HepG2 (cell line): ENCODE data around the gene UBE2O. TPM values are rescaled to one million over a fixed set of nuclear protein-coding genes. Genes with fewer than 3 reads are reported as not detected.

ENCODE experiments used
- AGO1 ChIP-seq: fragments of 200-400 bp; formaldehyde crosslinking; IDR thresholded peaks from 2 replicates; pipeline ENCODE4 v1.6.1; 2017; ENCODE audit warnings: mild to moderate bottlenecking, low read depth, low read length, moderate library complexity; ENCODE audit not compliant: poor library complexity, severe bottlenecking
- FOXA3 ChIP-seq: IDR thresholded peaks from 2 replicates; pipeline ENCODE4 v1.6.1; 2016; ENCODE audit warnings: missing genetic modification reagents, missing compliant biosample characterization
- IRF2 ChIP-seq: IDR thresholded peaks from 2 replicates; pipeline ENCODE4 v1.6.1; 2018; ENCODE audit warnings: missing genetic modification reagents, missing compliant biosample characterization
- SNRNP70 ChIP-seq: fragments of 200-400 bp; formaldehyde crosslinking; IDR thresholded peaks from 2 replicates; pipeline ENCODE4 v1.6.1; 2017; ENCODE audit warnings: mild to moderate bottlenecking, low read depth, low read length, moderate library complexity
- SP1 ChIP-seq, 2 experiments: fragments of 450-650 bp in 1 of 2; sonication (generic) in 1 of 2; formaldehyde crosslinking in 1 of 2; IDR thresholded peaks; 2 replicates each; pipeline versions ENCODE4 v1.4.0 to v1.6.1; 2016 to 2020; ENCODE audit warnings: missing genetic modification reagents in 1 of 2
- ZBTB38 ChIP-seq: sonication (generic); formaldehyde crosslinking; IDR thresholded peaks from 2 replicates; pipeline ENCODE4 v1.5.1; 2020; ENCODE audit warnings: mild to moderate bottlenecking, missing genetic modification reagents
- ZNF296 ChIP-seq: sonication (generic); formaldehyde crosslinking; conservative IDR thresholded peaks from 2 replicates; pipeline ENCODE4 v1.5.0; 2020; ENCODE audit warnings: mild to moderate bottlenecking, missing genetic modification reagents
- ZNF660 ChIP-seq: sonication (generic); formaldehyde crosslinking; IDR thresholded peaks from 2 replicates; pipeline ENCODE4 v1.5.1; 2020; ENCODE audit warnings: mild to moderate bottlenecking, low read depth, missing genetic modification reagents, borderline replicate concordance
- ZNF761 ChIP-seq: sonication (generic); formaldehyde crosslinking; conservative IDR thresholded peaks from 2 replicates; pipeline ENCODE4 v1.4.0; 2020; ENCODE audit warnings: mild to moderate bottlenecking, missing genetic modification reagents
- polyA plus RNA-seq, 8 experiments: library from polyadenylated mRNA; depleted of rRNA in 3 of 8; stranded (reverse) in 7 of 8; unstranded in 1 of 8; fragments of >200 nt; fragmentation: Illumina TruSeq in 4 of 8; extraction: Trizol in 4 of 8; gene quantifications; 2 replicates each; pipeline versions ENCODE4 v1.2.1 to v1.2.3, GENCODE V29; 2011 to 2016; ENCODE audit warnings: low read depth in 4 of 8, missing spikeins in 1 of 8, mixed read lengths in 1 of 8; ENCODE audit not compliant: insufficient read depth in 1 of 8
- total RNA-seq, 5 experiments: library from RNA; depleted of rRNA; stranded (reverse); fragments of >200 nt; fragmentation: Illumina TruSeq; extraction: Trizol; gene quantifications; 2 replicates each; pipeline ENCODE4 v1.2.3, GENCODE V29; 2016; ENCODE audit warnings: low read depth in 1 of 5
- TF ChIP-seq, protein P1 (sequence below): sonication (generic); formaldehyde crosslinking; IDR thresholded peaks from one replicate; pipeline ENCODE4 v1.5.1; 2020; ENCODE audit warnings: mild to moderate bottlenecking, missing genetic modification reagents; ENCODE audit errors: not compliant biosample characterization
- TF ChIP-seq, protein P2 (sequence below): sonication (generic); formaldehyde crosslinking; IDR thresholded peaks from 2 replicates; pipeline ENCODE4 v1.4.0; 2020; ENCODE audit warnings: missing genetic modification reagents
- TF ChIP-seq, protein P3 (sequence below): conservative IDR thresholded peaks from 2 replicates; pipeline ENCODE4 v1.6.1; 2018; ENCODE audit warnings: missing genetic modification reagents
- TF ChIP-seq, protein P4 (sequence below): sonication (generic); formaldehyde crosslinking; conservative IDR thresholded peaks from 2 replicates; pipeline ENCODE4 v1.8.0; 2022; ENCODE audit warnings: mild to moderate bottlenecking, moderate library complexity, missing genetic modification reagents

Gene UBE2O
- total and polyA plus RNA-seq, 2 of the 13 experiments (the other 11 are each of a cell fraction or from before 2014, with no cell fraction given), result 21.5 to 23.5 TPM

DNA sequence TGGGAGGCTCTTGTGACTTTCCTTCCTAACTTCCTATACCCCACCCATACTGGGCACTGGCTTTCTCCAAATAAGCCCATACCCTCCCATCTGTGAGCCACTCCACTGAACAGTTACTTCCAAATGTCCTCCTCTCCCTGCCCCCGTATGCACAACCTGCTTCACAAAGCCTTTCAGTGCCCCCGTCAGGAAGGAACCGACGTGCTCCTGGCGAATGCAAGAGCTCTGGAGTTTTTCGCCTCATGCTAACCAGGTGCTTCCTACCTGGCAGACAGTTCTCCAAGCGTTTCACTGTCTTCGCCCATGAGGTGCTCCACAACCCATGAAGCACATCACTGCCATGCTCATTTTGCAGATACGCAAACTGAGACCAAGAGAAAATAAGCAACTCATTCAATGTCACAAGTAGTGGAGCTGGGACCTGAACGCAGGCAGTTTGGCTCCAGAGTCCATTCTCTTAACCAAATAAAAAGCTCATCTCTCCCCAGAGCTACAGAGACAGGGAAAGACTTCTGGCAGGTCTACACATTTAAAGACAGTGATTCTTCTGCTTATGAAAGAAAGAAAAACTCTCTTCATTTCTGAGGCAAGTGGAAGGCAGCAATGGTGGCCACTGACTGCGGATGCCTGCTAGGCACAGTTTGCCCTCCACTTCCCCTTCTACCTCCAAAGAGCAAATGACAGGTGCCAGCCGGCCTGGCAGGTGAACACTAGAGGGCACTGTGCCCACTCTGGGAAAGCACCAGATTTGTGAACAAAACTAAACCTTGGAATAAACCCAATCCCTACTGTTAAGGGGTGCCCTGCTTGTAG, 44.7 kb downstream of the UBE2O start (continued):
- TF ChIP-seq, protein P1, sequence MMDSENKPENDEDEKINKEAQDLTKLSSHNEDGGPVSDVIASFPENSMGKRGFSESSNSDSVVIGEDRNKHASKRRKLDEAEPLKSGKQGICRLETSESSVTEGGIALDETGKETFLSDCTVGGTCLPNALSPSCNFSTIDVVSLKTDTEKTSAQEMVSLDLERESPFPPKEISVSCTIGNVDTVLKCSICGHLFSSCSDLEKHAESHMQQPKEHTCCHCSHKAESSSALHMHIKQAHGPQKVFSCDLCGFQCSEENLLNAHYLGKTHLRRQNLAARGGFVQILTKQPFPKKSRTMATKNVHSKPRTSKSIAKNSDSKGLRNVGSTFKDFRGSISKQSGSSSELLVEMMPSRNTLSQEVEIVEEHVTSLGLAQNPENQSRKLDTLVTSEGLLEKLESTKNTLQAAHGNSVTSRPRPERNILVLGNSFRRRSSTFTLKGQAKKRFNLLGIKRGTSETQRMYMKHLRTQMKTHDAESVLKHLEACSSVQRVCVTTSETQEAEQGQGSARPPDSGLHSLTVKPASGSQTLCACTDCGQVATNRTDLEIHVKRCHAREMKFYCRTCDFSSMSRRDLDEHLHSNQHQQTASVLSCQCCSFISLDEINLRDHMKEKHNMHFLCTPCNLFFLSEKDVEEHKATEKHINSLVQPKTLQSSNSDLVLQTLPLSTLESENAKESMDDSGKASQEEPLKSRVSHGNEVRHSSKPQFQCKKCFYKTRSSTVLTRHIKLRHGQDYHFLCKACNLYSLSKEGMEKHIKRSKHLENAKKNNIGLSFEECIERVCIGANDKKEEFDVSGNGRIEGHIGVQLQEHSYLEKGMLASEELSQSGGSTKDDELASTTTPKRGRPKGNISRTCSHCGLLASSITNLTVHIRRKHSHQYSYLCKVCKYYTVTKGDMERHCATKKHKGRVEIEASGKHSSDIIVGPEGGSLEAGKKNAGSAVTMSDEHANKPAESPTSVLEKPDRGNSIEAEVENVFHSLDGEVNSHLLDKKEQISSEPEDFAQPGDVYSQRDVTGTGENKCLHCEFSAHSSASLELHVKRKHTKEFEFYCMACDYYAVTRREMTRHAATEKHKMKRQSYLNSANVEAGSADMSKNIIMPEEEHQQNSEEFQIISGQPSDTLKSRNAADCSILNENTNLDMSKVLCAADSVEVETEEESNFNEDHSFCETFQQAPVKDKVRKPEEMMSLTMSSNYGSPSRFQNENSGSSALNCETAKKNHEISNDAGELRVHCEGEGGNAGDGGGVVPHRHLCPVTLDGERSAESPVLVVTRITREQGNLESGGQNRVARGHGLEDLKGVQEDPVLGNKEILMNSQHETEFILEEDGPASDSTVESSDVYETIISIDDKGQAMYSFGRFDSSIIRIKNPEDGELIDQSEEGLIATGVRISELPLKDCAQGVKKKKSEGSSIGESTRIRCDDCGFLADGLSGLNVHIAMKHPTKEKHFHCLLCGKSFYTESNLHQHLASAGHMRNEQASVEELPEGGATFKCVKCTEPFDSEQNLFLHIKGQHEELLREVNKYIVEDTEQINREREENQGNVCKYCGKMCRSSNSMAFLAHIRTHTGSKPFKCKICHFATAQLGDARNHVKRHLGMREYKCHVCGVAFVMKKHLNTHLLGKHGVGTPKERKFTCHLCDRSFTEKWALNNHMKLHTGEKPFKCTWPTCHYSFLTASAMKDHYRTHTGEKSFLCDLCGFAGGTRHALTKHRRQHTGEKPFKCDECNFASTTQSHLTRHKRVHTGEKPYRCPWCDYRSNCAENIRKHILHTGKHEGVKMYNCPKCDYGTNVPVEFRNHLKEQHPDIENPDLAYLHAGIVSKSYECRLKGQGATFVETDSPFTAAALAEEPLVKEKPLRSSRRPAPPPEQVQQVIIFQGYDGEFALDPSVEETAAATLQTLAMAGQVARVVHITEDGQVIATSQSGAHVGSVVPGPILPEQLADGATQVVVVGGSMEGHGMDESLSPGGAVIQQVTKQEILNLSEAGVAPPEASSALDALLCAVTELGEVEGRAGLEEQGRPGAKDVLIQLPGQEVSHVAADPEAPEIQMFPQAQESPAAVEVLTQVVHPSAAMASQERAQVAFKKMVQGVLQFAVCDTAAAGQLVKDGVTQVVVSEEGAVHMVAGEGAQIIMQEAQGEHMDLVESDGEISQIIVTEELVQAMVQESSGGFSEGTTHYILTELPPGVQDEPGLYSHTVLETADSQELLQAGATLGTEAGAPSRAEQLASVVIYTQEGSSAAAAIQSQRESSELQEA, result no peak
- TF ChIP-seq SNRNP70 (no peak), ZNF761 (CRISPR knock-in tag) (0 out of 2 replicates have a peak, but pooled peaks have one; percentile 41), SP1 (IDR thresholded peaks at IDR 0.05) (no peak), SP1 (CRISPR knock-in tag; IDR thresholded peaks at IDR 0.05) (no peak), IRF2 (CRISPR knock-in tag) (no peak), FOXA3 (CRISPR knock-in tag) (no peak), ZBTB38 (CRISPR knock-in tag) (no peak), ZNF296 (CRISPR knock-in tag) (no peak), AGO1 (no peak), ZNF660 (CRISPR knock-in tag) (no peak)
- TF ChIP-seq, protein P2, sequence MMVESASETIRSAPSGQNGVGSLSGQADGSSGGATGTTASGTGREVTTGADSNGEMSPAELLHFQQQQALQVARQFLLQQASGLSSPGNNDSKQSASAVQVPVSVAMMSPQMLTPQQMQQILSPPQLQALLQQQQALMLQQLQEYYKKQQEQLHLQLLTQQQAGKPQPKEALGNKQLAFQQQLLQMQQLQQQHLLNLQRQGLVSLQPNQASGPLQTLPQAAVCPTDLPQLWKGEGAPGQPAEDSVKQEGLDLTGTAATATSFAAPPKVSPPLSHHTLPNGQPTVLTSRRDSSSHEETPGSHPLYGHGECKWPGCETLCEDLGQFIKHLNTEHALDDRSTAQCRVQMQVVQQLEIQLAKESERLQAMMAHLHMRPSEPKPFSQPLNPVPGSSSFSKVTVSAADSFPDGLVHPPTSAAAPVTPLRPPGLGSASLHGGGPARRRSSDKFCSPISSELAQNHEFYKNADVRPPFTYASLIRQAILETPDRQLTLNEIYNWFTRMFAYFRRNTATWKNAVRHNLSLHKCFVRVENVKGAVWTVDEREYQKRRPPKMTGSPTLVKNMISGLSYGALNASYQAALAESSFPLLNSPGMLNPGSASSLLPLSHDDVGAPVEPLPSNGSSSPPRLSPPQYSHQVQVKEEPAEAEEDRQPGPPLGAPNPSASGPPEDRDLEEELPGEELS (CRISPR knock-in tag), result peak; percentile 25; the same call in 1 of the 2 replicates
- TF ChIP-seq, protein P3, sequence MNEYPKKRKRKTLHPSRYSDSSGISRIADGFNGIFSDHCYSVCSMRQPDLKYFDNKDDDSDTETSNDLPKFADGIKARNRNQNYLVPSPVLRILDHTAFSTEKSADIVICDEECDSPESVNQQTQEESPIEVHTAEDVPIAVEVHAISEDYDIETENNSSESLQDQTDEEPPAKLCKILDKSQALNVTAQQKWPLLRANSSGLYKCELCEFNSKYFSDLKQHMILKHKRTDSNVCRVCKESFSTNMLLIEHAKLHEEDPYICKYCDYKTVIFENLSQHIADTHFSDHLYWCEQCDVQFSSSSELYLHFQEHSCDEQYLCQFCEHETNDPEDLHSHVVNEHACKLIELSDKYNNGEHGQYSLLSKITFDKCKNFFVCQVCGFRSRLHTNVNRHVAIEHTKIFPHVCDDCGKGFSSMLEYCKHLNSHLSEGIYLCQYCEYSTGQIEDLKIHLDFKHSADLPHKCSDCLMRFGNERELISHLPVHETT, result no peak
- TF ChIP-seq, protein P4, sequence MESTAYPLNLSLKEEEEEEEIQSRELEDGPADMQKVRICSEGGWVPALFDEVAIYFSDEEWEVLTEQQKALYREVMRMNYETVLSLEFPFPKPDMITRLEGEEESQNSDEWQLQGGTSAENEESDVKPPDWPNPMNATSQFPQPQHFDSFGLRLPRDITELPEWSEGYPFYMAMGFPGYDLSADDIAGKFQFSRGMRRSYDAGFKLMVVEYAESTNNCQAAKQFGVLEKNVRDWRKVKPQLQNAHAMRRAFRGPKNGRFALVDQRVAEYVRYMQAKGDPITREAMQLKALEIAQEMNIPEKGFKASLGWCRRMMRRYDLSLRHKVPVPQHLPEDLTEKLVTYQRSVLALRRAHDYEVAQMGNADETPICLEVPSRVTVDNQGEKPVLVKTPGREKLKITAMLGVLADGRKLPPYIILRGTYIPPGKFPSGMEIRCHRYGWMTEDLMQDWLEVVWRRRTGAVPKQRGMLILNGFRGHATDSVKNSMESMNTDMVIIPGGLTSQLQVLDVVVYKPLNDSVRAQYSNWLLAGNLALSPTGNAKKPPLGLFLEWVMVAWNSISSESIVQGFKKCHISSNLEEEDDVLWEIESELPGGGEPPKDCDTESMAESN, result 0 out of 2 replicates have a peak, but pooled peaks have one; percentile 41
